IMR-90 (cell line): ENCODE data around the gene KRTAP4-2.
"Not testable (repeated sequence)": the region's sequence is repeated elsewhere in the genome, so short reads cannot be mapped to it uniquely, and the experiment has no call there.

Source experiments
- CEBPB ChIP-seq: IDR thresholded peaks from 2 replicates; pipeline ENCODE4 v1.6.1; 2012; ENCODE audit warnings: low read depth, low read length, improper control_type of control experiment
- CTCF ChIP-seq: conservative IDR thresholded peaks from 2 replicates; pipeline ENCODE4 v1.5.1; 2012; ENCODE audit warnings: mild to moderate bottlenecking, low read depth, low read length, improper control_type of control experiment
- FOS ChIP-seq: fragments of 150-350 bp; IDR thresholded peaks from 2 replicates; pipeline ENCODE4 v1.6.1; 2016; ENCODE audit warnings: low read depth, low read length
- MXI1 ChIP-seq: IDR thresholded peaks from 2 replicates; pipeline ENCODE4 v1.6.1; 2012; ENCODE audit warnings: low read depth, mild to moderate bottlenecking, low read length, moderate library complexity, borderline replicate concordance
- RAD21 ChIP-seq: IDR thresholded peaks from 2 replicates; pipeline ENCODE4 v1.6.1; 2012; ENCODE audit warnings: low read length, improper control_type of control experiment
- RCOR1 ChIP-seq: IDR thresholded peaks from 2 replicates; pipeline ENCODE4 v1.6.1; 2012; ENCODE audit warnings: mild to moderate bottlenecking, low read length, improper control_type of control experiment; ENCODE audit not compliant: insufficient replicate concordance
- SMC3 ChIP-seq: fragments of 150-350 bp; IDR thresholded peaks from 2 replicates; pipeline ENCODE4 v1.6.1; 2016; ENCODE audit warnings: low read depth, mild to moderate bottlenecking, antibody characterized with exemption, low read length, moderate library complexity

- not testable (repeated sequence) for TF ChIP-seq CTCF, FOS, CEBPB, SMC3, RAD21, MXI1, RCOR1
These were observed 17.8 kb downstream of the KRTAP4-2 start for GRCh38 chr17:41160190-41160589.
